Measurements from ENCODE around the gene C11orf68.

DNA sequence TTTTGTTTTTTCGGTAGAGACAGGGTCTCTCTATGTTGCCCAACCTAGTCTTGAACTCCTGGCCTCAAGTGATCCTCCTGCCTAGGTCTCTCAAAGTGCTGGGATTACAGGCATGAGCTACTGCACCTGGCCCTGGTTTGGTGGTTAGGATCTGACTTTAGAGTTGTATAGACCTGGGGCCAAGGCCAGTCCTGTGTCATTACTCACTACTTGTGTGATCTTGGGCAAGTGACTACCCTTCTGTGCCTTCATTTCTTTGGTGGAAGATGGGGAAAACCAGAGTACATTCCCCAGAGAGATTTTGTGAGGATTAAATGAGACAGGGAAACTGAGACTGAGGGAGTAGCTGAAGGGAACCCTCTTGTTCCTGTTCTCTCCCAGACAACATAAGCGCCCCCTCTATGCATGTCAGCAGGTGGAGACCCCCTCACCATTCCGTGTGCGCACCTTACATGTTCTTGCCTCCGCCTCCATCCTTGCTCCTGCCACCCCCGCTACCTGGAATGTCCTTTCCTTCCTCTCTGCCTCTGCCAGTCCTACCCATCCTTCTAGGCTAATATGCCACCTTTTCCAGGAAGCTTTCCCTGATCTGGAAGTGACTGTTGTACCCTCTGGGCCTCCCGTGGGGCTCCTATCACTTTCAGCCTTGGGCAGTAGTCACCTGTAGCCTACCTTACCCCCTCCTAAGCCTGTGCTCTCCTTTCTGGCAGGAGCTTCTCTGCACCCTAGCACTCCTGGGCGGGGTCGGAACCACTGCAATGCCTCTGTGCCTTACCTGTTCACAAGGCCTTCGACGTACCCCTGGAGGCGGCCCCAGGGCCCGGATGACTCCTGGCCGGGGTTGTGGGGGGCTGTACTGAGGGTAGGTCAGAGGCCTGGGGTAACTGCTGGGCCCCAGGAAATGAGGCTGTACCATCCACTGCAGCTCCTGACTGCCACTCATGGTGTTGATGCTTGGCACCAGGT, 22.5 kb downstream of the C11orf68 start:
- TF ChIP-seq, protein P1, sequence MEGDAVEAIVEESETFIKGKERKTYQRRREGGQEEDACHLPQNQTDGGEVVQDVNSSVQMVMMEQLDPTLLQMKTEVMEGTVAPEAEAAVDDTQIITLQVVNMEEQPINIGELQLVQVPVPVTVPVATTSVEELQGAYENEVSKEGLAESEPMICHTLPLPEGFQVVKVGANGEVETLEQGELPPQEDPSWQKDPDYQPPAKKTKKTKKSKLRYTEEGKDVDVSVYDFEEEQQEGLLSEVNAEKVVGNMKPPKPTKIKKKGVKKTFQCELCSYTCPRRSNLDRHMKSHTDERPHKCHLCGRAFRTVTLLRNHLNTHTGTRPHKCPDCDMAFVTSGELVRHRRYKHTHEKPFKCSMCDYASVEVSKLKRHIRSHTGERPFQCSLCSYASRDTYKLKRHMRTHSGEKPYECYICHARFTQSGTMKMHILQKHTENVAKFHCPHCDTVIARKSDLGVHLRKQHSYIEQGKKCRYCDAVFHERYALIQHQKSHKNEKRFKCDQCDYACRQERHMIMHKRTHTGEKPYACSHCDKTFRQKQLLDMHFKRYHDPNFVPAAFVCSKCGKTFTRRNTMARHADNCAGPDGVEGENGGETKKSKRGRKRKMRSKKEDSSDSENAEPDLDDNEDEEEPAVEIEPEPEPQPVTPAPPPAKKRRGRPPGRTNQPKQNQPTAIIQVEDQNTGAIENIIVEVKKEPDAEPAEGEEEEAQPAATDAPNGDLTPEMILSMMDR (IDR thresholded peaks at IDR 0.05) = no peak
- TF ChIP-seq ZFX (IDR thresholded peaks at IDR 0.05; ENCODE audit: borderline replicate concordance) = no peak

All from 22Rv1 (cell line).